ENCODE data around the gene PPP6C.

PPP6C gene

GRCh38 chr9:125103770-125104460, 85.7 kb downstream of the PPP6C start:
- Histone ChIP-seq H3K27ac (ENCODE audit: insufficient read depth in 1 of 2, low read depth in 1 of 2, low read length in 2 of 2, poor library complexity in 1 of 2, severe bottlenecking in 2 of 2) (no peak overlapping the region), H3K4me1 (ENCODE audit: control extremely low read depth in 1 of 4, control insufficient read depth in 4 of 4, insufficient read depth in 4 of 4, low read length in 3 of 4) (peaks cover 0 to 17% (median 5%) of the 10 kb centered on the region in 4 experiments), H3K9me3 (ENCODE audit: control extremely low read depth in 1 of 5, control insufficient read depth in 4 of 5, insufficient read depth in 2 of 5, low read depth in 1 of 5, low read length in 4 of 5) (no peaks in the 10 kb centered on the region), H3K36me3 (ENCODE audit: control insufficient read depth in 4 of 4, insufficient read depth in 4 of 4, low read length in 3 of 4) (no peaks in the 10 kb centered on the region), H3K4me3 (ENCODE audit: control insufficient read depth in 1 of 7, extremely low read depth in 1 of 7, insufficient read depth in 4 of 7, low read depth in 2 of 7, low read length in 6 of 7) (no peak overlapping the region), H3K27me3 (replicated peaks in 2 of 5; ENCODE audit: control insufficient read depth in 4 of 5, insufficient read depth in 5 of 5, low read length in 4 of 5) (no peaks in the 10 kb centered on the region)
- DNase-seq, result no peak
- ChIA-PET POLR2A (interaction anchor here (1.3 kb wide), 1 partner anchor 17 kb away, joined by 3 read pairs; no protein-coding TSS in a partner anchor), CTCF (no interaction called here)
- WGBS (ENCODE audit: insufficient coverage), result 100% methylated on average over 2 of the region's 3 CpGs

- POLR2A ChIA-PET, result no interaction called here
- DNase-seq, result no peak
Measured at GRCh38 chr9:125103021-125103420, 86.6 kb downstream of the PPP6C start.

GRCh38 chr9:125100822-125101221, 88.8 kb downstream of the PPP6C start:
- Histone ChIP-seq H3K36me3 (ENCODE audit: control insufficient read depth in 4 of 4, insufficient read depth in 4 of 4, low read length in 3 of 4) (peaks cover 0 to under 1% (median 0%) of the 10 kb centered on the region in 4 experiments), H3K4me1 (ENCODE audit: control extremely low read depth in 1 of 4, control insufficient read depth in 4 of 4, insufficient read depth in 4 of 4, low read length in 3 of 4) (peaks cover 0 to 12% (median 5%) of the 10 kb centered on the region in 4 experiments), H3K4me3 (ENCODE audit: control insufficient read depth in 1 of 7, extremely low read depth in 1 of 7, insufficient read depth in 4 of 7, low read depth in 2 of 7, low read length in 6 of 7) (no peak overlapping the region), H3K27me3 (replicated peaks in 2 of 5; ENCODE audit: control insufficient read depth in 4 of 5, insufficient read depth in 5 of 5, low read length in 4 of 5) (no peaks in the 10 kb centered on the region), H3K9me3 (ENCODE audit: control extremely low read depth in 1 of 5, control insufficient read depth in 4 of 5, insufficient read depth in 2 of 5, low read depth in 1 of 5, low read length in 4 of 5) (peaks cover 0 to 8% (median 0%) of the 10 kb centered on the region in 5 experiments), H3K27ac (ENCODE audit: insufficient read depth in 1 of 2, low read depth in 1 of 2, low read length in 2 of 2, poor library complexity in 1 of 2, severe bottlenecking in 2 of 2) (no peak overlapping the region)
- WGBS (ENCODE audit: insufficient coverage), result 97% methylated on average over 3 of the region's 4 CpGs
- ChIA-PET POLR2A (no interaction called here), CTCF (interaction anchor here (0.6 to 1.3 kb wide), 2 partner anchors 22 to 25 kb away, joined by 3 to 5 read pairs; no protein-coding TSS in a partner anchor)
- DNase-seq, result no peak

More at GRCh38 chr9:125103021-125103420, 86.6 kb downstream of the PPP6C start:
- H3K4me3 ChIP-seq (ENCODE audit: control insufficient read depth in 1 of 7, extremely low read depth in 1 of 7, insufficient read depth in 4 of 7, low read depth in 2 of 7, low read length in 6 of 7), result no peak overlapping the region
- H3K27me3 ChIP-seq (replicated peaks in 2 of 5; ENCODE audit: control insufficient read depth in 4 of 5, insufficient read depth in 5 of 5, low read length in 4 of 5), result no peaks in the 10 kb centered on the region
- no peaks in the 10 kb centered on the region for H3K9me3 ChIP-seq (ENCODE audit: control extremely low read depth in 1 of 5, control insufficient read depth in 4 of 5, insufficient read depth in 2 of 5, low read depth in 1 of 5, low read length in 4 of 5)
- no peaks in the 10 kb centered on the region for H3K36me3 ChIP-seq (ENCODE audit: control insufficient read depth in 4 of 4, insufficient read depth in 4 of 4, low read length in 3 of 4)
- 100% methylated on average over 1 of the region's 1 CpG for WGBS (ENCODE audit: insufficient coverage)
- peaks cover 0 to 17% (median 5%) of the 10 kb centered on the region in 4 experiments for H3K4me1 ChIP-seq (ENCODE audit: control extremely low read depth in 1 of 4, control insufficient read depth in 4 of 4, insufficient read depth in 4 of 4, low read length in 3 of 4)
- CTCF ChIA-PET, result no interaction called here
- H3K27ac ChIP-seq (ENCODE audit: insufficient read depth in 1 of 2, low read depth in 1 of 2, low read length in 2 of 2, poor library complexity in 1 of 2, severe bottlenecking in 2 of 2), result no peak overlapping the region

GRCh38 chr9:125099816-125100215, 89.8 kb downstream of the PPP6C start:
- CTCF ChIA-PET, result interaction anchor here (1.3 kb wide), 1 partner anchor 26 kb away, joined by 5 read pairs; no protein-coding TSS in a partner anchor
- POLR2A ChIA-PET, result no interaction called here
- Histone ChIP-seq H3K27me3 (replicated peaks in 2 of 5; ENCODE audit: control insufficient read depth in 4 of 5, insufficient read depth in 5 of 5, low read length in 4 of 5) (no peaks in the 10 kb centered on the region), H3K9me3 (ENCODE audit: control extremely low read depth in 1 of 5, control insufficient read depth in 4 of 5, insufficient read depth in 2 of 5, low read depth in 1 of 5, low read length in 4 of 5) (peaks cover 0 to 8% (median 0%) of the 10 kb centered on the region in 5 experiments), H3K27ac (ENCODE audit: insufficient read depth in 1 of 2, low read depth in 1 of 2, low read length in 2 of 2, poor library complexity in 1 of 2, severe bottlenecking in 2 of 2) (no peak overlapping the region), H3K36me3 (ENCODE audit: control insufficient read depth in 4 of 4, insufficient read depth in 4 of 4, low read length in 3 of 4) (peaks cover 3 to 10% (median 6%) of the 10 kb centered on the region in 4 experiments), H3K4me1 (ENCODE audit: control extremely low read depth in 1 of 4, control insufficient read depth in 4 of 4, insufficient read depth in 4 of 4, low read length in 3 of 4) (peaks cover 0 to 10% (median 5%) of the 10 kb centered on the region in 4 experiments), H3K4me3 (ENCODE audit: control insufficient read depth in 1 of 7, extremely low read depth in 1 of 7, insufficient read depth in 4 of 7, low read depth in 2 of 7, low read length in 6 of 7) (no peak overlapping the region)
- no peak for DNase-seq
- 83% methylated on average over 1 of the region's 3 CpGs for WGBS (ENCODE audit: insufficient coverage)

Data from common myeloid progenitor, CD34-positive (primary cell).